Measurements from ENCODE around the gene THSD4.

DNA sequence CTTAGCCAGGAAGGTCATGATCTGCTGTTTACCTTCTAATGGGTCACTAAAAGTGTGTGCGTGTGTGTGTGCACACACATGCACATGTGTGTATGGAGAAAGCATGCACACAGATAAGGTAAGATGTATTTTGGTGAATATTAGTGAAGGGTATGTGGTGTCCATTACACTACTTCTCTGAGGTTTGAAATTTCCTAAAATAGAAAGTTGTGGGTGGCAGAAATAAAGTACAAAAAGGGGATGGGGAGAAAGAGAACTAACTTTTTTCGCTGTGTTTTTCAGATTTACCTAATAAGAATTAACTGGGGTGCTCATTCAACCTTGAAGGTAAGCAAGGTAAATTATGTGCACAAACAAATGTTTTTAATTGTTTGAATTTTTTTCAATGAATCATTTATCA lies 670.7 kb downstream of the THSD4 start:
- TF ChIP-seq, protein P1, sequence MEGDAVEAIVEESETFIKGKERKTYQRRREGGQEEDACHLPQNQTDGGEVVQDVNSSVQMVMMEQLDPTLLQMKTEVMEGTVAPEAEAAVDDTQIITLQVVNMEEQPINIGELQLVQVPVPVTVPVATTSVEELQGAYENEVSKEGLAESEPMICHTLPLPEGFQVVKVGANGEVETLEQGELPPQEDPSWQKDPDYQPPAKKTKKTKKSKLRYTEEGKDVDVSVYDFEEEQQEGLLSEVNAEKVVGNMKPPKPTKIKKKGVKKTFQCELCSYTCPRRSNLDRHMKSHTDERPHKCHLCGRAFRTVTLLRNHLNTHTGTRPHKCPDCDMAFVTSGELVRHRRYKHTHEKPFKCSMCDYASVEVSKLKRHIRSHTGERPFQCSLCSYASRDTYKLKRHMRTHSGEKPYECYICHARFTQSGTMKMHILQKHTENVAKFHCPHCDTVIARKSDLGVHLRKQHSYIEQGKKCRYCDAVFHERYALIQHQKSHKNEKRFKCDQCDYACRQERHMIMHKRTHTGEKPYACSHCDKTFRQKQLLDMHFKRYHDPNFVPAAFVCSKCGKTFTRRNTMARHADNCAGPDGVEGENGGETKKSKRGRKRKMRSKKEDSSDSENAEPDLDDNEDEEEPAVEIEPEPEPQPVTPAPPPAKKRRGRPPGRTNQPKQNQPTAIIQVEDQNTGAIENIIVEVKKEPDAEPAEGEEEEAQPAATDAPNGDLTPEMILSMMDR (IDR thresholded peaks at IDR 0.05; ENCODE audit: low read depth, low read length, poor library complexity, severe bottlenecking), result no peak
- TF ChIP-seq EZH2phosphoT487 (IDR thresholded peaks at IDR 0.05; ENCODE audit: borderline replicate concordance, low read length), result no peak
